ENCODE measurements around the gene ZNF429. TPM values are rescaled to one million over a fixed set of nuclear protein-coding genes. Genes with fewer than 3 reads are reported as not detected.
A peak's percentile ranks its signal among the peaks of the same experiment; 100 is the strongest.

The ZNF429 gene
- total RNA-seq, 3 donors from 2014 or later (not counting 1 experiment from before 2014, with no cell fraction given), result 15.7 to 21.0 (median 18.7) TPM

DNA sequence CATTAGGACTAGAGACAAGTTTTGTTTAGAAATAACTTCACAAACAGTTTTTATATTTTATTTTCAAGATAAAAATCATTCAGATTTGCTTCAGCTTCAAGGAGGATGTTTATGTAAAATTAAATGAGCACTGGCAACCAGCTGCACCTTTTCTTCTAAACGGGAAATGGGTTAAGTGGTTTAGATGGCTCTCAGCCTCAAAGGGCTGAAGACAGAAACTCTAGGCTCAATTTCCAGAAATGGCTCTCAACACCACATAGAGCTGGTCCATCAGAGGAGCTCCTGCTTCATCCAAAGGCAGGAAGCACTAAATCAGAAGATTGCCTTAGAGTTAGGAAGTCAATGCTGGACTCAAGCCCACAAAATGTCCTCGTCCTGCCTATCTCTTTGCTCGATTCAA, 74.7 kb downstream of the ZNF429 start:
- Histone ChIP-seq H3K27me3 (ENCODE audit: control insufficient read depth, insufficient read depth, low read length) (no peaks in the 10 kb centered on the region), H3K27ac (ENCODE audit: low read length) (no peak overlapping the region), H3K9me3 (ENCODE audit: control insufficient read depth, insufficient read depth, low read length) (no peaks in the 10 kb centered on the region), H3K4me1 (ENCODE audit: control insufficient read depth, insufficient read depth, low read length) (peaks cover 15% of the 10 kb centered on the region), H3K4me3 (ENCODE audit: low read length) (no peak overlapping the region), H3K36me3 (ENCODE audit: control insufficient read depth, insufficient read depth, low read length) (no peaks in the 10 kb centered on the region)
- ATAC-seq (no peak), DNase-seq (peak in 1 of 2 donors; percentile 37)
- H3K9me3 Mint-ChIP-seq, result peaks cover 0 to 15% of the 10 kb centered on the region in 2 donors
- 77% methylated on average over 3 of the region's 3 CpGs for WGBS (ENCODE audit: insufficient coverage)
- peaks cover 4 to 6% of the 10 kb centered on the region in 2 donors for H3K27me3 Mint-ChIP-seq (ENCODE audit: low read depth in 2 of 2)
- intact Hi-C loops (cut with micrococcal nuclease), result no loop called here
- no peak overlapping the region for H3K4me3 Mint-ChIP-seq
- no peaks in the 10 kb centered on the region for H3K36me3 Mint-ChIP-seq
- TF ChIP-seq, protein P1, sequence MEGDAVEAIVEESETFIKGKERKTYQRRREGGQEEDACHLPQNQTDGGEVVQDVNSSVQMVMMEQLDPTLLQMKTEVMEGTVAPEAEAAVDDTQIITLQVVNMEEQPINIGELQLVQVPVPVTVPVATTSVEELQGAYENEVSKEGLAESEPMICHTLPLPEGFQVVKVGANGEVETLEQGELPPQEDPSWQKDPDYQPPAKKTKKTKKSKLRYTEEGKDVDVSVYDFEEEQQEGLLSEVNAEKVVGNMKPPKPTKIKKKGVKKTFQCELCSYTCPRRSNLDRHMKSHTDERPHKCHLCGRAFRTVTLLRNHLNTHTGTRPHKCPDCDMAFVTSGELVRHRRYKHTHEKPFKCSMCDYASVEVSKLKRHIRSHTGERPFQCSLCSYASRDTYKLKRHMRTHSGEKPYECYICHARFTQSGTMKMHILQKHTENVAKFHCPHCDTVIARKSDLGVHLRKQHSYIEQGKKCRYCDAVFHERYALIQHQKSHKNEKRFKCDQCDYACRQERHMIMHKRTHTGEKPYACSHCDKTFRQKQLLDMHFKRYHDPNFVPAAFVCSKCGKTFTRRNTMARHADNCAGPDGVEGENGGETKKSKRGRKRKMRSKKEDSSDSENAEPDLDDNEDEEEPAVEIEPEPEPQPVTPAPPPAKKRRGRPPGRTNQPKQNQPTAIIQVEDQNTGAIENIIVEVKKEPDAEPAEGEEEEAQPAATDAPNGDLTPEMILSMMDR (IDR thresholded peaks at IDR 0.05), result no peak
- no peaks in the 10 kb centered on the region for H3K4me1 Mint-ChIP-seq
- H3K27ac Mint-ChIP-seq, result no peak overlapping the region

DNA sequence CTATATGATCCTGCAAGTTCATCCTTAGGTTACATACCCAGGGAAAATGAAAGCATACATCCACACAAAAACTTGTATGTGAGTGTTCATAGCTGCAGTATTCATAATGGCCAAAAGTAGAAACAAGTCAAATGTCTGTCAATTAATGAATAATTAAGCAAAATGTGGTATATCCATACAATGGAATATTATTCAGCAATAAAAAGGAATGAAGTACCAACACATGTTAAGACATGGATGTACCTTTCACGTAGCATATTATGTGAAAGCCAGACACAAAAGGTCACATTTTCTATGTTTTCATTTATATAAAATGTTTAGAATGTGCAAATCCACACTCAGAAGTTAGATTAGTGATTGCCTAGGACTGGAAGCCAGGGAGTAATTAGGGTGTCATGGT, 75.4 kb downstream of the ZNF429 start:
- no peaks in the 10 kb centered on the region for H3K36me3 Mint-ChIP-seq
- H3K9me3 Mint-ChIP-seq, result peaks cover 0 to 15% of the 10 kb centered on the region in 2 donors
- peaks cover 4 to 6% of the 10 kb centered on the region in 2 donors for H3K27me3 Mint-ChIP-seq (ENCODE audit: low read depth in 2 of 2)
- H3K4me3 ChIP-seq (ENCODE audit: low read length), result no peak overlapping the region
- no peaks in the 10 kb centered on the region for H3K9me3 ChIP-seq (ENCODE audit: control insufficient read depth, insufficient read depth, low read length)
- no peak overlapping the region for H3K4me3 Mint-ChIP-seq
- WGBS (ENCODE audit: insufficient coverage), result no CpG with 5 or more reads among the region's 1 CpG
- H3K27ac ChIP-seq (ENCODE audit: low read length), result no peak overlapping the region
- DNase-seq (no peak), ATAC-seq (no peak)
- TF ChIP-seq, protein P1 (IDR thresholded peaks at IDR 0.05), result no peak
- intact Hi-C loops (cut with micrococcal nuclease), result no loop called here
- H3K27me3 ChIP-seq (ENCODE audit: control insufficient read depth, insufficient read depth, low read length), result peaks cover 2% of the 10 kb centered on the region
- no peak overlapping the region for H3K27ac Mint-ChIP-seq
- no peaks in the 10 kb centered on the region for H3K36me3 ChIP-seq (ENCODE audit: control insufficient read depth, insufficient read depth, low read length)
- H3K4me1 ChIP-seq (ENCODE audit: control insufficient read depth, insufficient read depth, low read length), result peaks cover 22% of the 10 kb centered on the region
- no peaks in the 10 kb centered on the region for H3K4me1 Mint-ChIP-seq

DNA sequence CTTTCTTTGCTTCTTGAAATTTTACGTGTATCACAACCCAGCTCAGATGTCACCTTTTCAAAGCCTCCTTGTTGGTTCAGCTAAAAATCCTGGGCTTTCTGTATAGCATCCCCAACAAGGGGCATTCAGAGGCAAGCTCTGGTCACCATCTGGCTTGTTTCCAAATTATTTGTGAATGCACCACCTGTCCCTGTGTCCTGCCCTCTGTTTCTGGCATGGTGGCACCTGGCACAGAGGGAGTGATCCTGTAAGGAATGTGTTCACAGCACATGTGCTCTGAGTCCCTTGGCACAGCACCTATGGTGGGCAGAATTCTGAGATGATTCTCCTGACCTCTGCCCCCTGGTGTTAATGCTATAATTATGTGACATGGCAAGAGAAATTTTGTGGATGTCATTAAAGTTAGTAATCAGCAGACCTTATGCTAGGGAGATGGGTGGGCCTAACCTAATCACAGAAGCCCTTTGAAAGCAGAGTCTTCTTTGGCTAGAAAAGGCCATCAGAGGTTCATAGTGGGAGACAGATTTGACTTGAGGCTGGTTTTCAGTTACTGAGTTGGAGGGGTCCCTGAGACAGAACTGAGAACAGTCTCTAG, 76.3 kb downstream of the ZNF429 start:
- Histone ChIP-seq H3K27ac (ENCODE audit: low read length) (no peak overlapping the region), H3K36me3 (ENCODE audit: control insufficient read depth, insufficient read depth, low read length) (no peaks in the 10 kb centered on the region), H3K4me1 (ENCODE audit: control insufficient read depth, insufficient read depth, low read length) (peaks cover 26% of the 10 kb centered on the region), H3K9me3 (ENCODE audit: control insufficient read depth, insufficient read depth, low read length) (no peaks in the 10 kb centered on the region), H3K4me3 (ENCODE audit: low read length) (no peak overlapping the region), H3K27me3 (ENCODE audit: control insufficient read depth, insufficient read depth, low read length) (peaks cover 2% of the 10 kb centered on the region)
- 92% methylated on average over 1 of the region's 1 CpG for WGBS (ENCODE audit: insufficient coverage)
- TF ChIP-seq, protein P1 (IDR thresholded peaks at IDR 0.05), result no peak
- intact Hi-C loops (cut with micrococcal nuclease), result no loop called here
- H3K4me1 Mint-ChIP-seq, result peaks cover 1% of the 10 kb centered on the region in 2 donors
- peaks cover 0 to 9% of the 10 kb centered on the region in 2 donors for H3K9me3 Mint-ChIP-seq
- H3K27me3 Mint-ChIP-seq (ENCODE audit: low read depth in 2 of 2), result peaks cover 0 to 4% of the 10 kb centered on the region in 2 donors
- no peak overlapping the region for H3K27ac Mint-ChIP-seq
- H3K36me3 Mint-ChIP-seq, result no peaks in the 10 kb centered on the region
- DNase-seq, result no peak
- H3K4me3 Mint-ChIP-seq, result no peak overlapping the region
- no peak for ATAC-seq

DNA sequence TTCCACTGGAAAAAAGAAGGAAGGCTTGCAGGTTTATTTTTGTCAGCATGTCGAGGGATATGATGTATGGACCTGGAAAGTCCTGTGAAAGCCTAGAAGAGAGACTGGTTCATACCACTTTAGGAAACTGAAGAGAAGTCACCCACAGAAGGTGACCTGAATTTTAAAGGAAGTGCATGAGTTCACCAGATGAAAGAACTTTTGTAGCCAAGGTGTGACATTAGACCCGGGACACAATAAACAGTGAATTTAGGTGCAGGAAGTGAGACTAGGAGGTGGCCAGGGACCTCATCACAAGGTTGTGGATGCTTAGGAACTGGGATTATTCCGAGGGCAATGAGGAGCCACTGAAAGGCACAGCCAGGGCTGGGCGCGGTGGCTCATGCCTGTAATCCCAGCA, 79.1 kb downstream of the ZNF429 start:
- Histone ChIP-seq H3K4me3 (ENCODE audit: low read length) (no peak overlapping the region), H3K9me3 (ENCODE audit: control insufficient read depth, insufficient read depth, low read length) (no peaks in the 10 kb centered on the region), H3K36me3 (ENCODE audit: control insufficient read depth, insufficient read depth, low read length) (no peaks in the 10 kb centered on the region), H3K27me3 (ENCODE audit: control insufficient read depth, insufficient read depth, low read length) (peaks cover 2% of the 10 kb centered on the region), H3K27ac (ENCODE audit: low read length) (no peak overlapping the region), H3K4me1 (ENCODE audit: control insufficient read depth, insufficient read depth, low read length) (peaks cover 35% of the 10 kb centered on the region)
- Mint-ChIP-seq H3K4me3 (peak overlapping the region; percentile 76), H3K27ac (no peak overlapping the region), H3K36me3 (no peaks in the 10 kb centered on the region), H3K27me3 (ENCODE audit: low read depth in 2 of 2) (peaks cover 0 to 12% of the 10 kb centered on the region in 2 donors), H3K4me1 (peaks cover 4% of the 10 kb centered on the region in 2 donors), H3K9me3 (peaks cover 0 to 2% of the 10 kb centered on the region in 2 donors)
- TF ChIP-seq, protein P1 (IDR thresholded peaks at IDR 0.05), result no peak
- WGBS (ENCODE audit: insufficient coverage), result 63% methylated on average over 5 of the region's 5 CpGs
- DNase-seq (peak in 1 of 2 donors; percentile 41), ATAC-seq (no peak)
- intact Hi-C loops (cut with micrococcal nuclease), result no loop called here
